IPS-18a (cell line): ENCODE data around the gene HS6ST1.

Experiments
- H3K27ac ChIP-seq: one replicate; pipeline ENCODE4 v1.5.1; 2013; ENCODE audit warnings: low read length
- H3K27me3 ChIP-seq: one replicate; pipeline ENCODE4 v1.6.1; 2013; ENCODE audit warnings: mild to moderate bottlenecking, low read length; ENCODE audit not compliant: control insufficient read depth, insufficient read depth
- H3K36me3 ChIP-seq: one replicate; pipeline ENCODE4 v1.6.1; 2013; ENCODE audit warnings: low read depth, low read length; ENCODE audit not compliant: control insufficient read depth
- H3K4me1 ChIP-seq: one replicate; pipeline ENCODE4 v1.6.1; 2013; ENCODE audit warnings: low read depth, low read length; ENCODE audit not compliant: control insufficient read depth
- H3K4me3 ChIP-seq: one replicate; pipeline ENCODE4 v1.5.1; 2013; ENCODE audit warnings: low read length
- H3K9ac ChIP-seq: one replicate; pipeline ENCODE4 v1.6.1; 2013; ENCODE audit warnings: mild to moderate bottlenecking, low read length, moderate library complexity
- H3K9me3 ChIP-seq: one replicate; pipeline ENCODE4 v1.6.1; 2013; ENCODE audit warnings: low read depth, low read length; ENCODE audit not compliant: control insufficient read depth

Gene HS6ST1

DNA sequence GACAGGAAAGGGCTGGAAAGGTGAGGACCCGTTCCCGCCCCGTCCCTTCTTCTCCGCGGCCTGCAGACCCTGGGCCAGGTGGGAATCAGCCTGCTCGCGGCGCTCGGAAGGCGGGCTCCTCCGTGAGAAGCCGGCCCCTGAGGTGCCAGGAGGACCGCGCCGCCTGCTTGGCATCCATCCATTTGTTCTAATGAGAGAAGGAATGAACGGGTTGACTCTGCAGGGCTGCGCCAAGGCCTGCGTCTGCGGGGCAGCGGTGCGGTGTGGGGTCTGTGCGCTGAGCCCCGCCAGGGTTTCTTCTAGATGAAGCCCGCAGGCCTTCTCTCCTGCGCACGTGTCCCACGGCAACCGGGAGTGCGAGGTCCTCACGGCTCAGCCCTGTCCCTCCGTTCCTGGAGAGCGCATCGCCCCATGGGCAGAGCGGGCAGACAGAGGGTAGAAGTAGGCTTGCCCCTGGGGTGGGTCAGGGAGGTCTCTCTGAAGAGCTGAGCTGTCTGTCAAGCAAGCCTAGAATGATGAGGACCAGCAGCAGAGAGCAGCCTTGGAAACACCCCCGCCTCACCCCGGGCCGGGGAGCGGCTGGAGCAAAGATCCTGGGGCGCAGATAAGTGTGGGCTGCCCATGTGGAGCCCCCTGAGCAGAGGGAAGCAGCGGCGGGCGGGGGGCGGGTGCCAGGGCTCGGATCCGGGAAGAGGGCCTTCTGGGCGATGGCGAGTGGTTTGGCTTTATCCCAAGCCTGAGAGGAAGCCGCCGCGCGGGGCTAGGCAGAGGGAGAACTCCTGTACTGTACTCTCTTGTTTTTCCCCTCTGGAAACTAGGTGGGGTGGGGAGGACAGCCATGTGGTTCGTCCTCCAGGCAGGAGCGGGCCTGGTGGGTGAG is 27.9 kb upstream of the HS6ST1 start:
- H3K36me3 ChIP-seq = no peaks in the 10 kb centered on the region
- no peaks in the 10 kb centered on the region for H3K27me3 ChIP-seq
- H3K9ac ChIP-seq = no peak overlapping the region
- no peak overlapping the region for H3K27ac ChIP-seq
- no peak overlapping the region for H3K4me3 ChIP-seq
- peaks cover 5% of the 10 kb centered on the region for H3K9me3 ChIP-seq
- no peaks in the 10 kb centered on the region for H3K4me1 ChIP-seq

DNA sequence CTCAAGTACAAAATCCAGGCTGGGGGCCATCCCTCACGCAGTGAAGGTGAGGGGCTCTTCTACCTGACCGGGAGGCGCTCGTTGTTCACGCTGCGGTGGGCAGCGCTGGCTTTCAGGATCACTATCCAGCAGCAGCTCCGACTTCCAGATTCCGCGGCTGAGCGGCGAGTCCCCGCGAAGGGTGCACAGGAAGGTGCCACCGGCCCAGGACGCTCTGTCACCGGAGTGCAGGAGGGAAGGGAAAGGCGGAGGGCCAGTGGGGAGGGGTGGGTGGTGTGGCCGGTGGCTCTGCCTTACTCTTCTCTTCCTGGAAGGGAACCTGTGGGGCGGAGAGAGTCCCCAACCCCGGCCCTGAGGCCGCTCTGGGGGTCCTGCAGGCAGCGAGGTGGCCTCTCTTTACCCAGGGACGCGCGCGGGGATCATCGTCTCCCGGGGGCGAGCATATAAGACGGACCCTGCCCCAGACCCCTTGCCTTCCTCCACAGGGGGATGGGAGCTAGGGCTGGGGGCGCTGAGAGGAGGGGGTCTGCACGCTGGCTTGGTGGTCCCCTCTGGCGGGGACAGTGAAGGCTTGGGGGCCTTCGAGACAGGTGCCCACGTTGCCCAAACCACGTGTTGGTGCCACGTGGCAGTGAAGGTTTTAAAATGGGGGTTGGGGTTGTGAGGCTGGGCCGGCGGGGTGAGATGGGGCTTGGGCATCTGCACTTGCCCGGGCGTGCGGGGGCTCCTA is 26.9 kb upstream of the HS6ST1 start:
- H3K4me3 ChIP-seq = no peak overlapping the region
- peaks cover 1% of the 10 kb centered on the region for H3K9me3 ChIP-seq
- H3K9ac ChIP-seq = no peak overlapping the region
- H3K27me3 ChIP-seq = no peaks in the 10 kb centered on the region
- H3K27ac ChIP-seq = no peak overlapping the region
- no peaks in the 10 kb centered on the region for H3K4me1 ChIP-seq
- no peaks in the 10 kb centered on the region for H3K36me3 ChIP-seq

DNA sequence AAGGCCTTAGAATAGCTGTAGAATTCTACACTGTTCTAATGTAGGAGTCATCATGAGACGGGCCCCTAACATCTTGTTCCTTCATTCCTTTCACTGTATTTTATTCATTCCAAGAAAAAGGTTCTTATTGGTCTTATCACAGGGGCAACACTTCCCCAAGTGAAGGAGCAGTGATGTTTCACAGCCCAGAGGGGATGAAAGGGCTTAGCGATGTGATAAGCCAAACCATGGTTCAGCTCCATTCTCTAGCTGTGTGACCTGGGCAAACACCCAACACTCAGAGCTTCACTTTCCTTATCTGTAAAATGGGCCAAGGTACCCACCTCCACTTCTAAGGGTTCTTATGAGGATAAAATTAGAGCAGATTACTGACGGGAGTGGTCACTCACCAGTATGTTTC is 25.4 kb upstream of the HS6ST1 start:
- H3K27me3 ChIP-seq = no peaks in the 10 kb centered on the region
- no peaks in the 10 kb centered on the region for H3K4me1 ChIP-seq
- no peak overlapping the region for H3K9ac ChIP-seq
- H3K9me3 ChIP-seq = no peaks in the 10 kb centered on the region
- H3K4me3 ChIP-seq = no peak overlapping the region
- H3K36me3 ChIP-seq = no peaks in the 10 kb centered on the region
- no peak overlapping the region for H3K27ac ChIP-seq

DNA sequence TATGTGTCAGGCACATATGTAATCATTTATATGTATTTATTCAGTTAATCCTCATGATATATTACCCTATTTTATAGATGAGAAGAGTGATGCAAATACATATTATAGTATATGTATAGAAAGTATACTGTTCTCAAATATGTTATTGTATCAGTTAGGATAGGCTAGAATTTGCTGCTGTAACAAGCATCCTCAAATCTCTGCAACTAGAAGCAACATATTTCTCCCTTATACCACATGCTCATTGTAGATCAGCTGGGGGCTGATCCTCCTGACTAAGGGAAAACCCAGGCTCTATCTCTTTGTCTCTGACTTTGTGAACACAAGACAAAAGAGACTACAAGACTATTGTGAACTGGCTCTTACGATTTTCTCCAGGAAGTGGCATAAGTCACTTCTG is 24.8 kb upstream of the HS6ST1 start:
- Histone ChIP-seq H3K4me3 (no peak overlapping the region), H3K36me3 (no peaks in the 10 kb centered on the region), H3K27me3 (no peaks in the 10 kb centered on the region), H3K9me3 (peaks cover 3% of the 10 kb centered on the region), H3K27ac (no peak overlapping the region), H3K4me1 (no peaks in the 10 kb centered on the region), H3K9ac (no peak overlapping the region)

DNA sequence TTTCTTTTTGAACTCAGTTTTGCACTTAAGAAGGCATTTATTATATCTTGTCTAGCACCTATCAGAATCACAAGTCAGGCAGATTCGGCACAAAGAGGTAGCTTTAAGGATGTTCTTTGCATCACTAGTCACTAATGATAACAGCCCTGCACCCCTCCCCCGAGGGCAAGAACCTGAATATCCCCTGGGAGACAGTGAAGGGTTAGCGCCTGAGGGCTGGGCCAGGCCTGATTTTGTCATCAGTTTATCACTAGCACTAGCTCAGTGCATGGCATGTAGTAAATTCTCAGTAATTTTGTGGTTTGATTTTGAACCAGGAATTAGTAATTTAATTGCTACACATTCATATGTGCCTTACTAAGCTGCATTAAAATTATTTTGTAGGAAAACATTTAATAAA is 23.9 kb upstream of the HS6ST1 start:
- Histone ChIP-seq H3K9ac (no peak overlapping the region), H3K27me3 (no peaks in the 10 kb centered on the region), H3K4me3 (no peak overlapping the region), H3K36me3 (no peaks in the 10 kb centered on the region), H3K4me1 (no peaks in the 10 kb centered on the region), H3K27ac (no peak overlapping the region), H3K9me3 (peaks cover 5% of the 10 kb centered on the region)

DNA sequence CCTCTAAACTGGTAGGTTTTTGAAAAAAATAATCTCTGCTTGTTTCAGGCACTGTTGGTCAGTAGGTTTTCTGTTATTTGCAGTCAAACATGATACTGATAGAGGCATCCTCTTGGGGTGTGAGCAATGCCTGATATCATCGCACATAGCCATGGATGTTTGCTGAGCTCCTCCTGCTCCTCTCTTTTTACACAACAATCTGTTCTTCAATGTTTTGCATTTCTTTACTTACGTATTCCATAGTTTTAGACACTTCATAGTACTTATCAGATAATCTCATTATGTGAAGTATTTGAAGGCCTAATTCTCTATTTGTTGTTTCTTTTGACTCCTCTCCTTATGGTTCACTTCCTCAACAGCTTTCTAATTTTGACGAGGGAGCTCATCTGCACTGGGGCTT is 23.0 kb upstream of the HS6ST1 start:
- no peaks in the 10 kb centered on the region for H3K36me3 ChIP-seq
- H3K27ac ChIP-seq = no peak overlapping the region
- no peaks in the 10 kb centered on the region for H3K4me1 ChIP-seq
- no peaks in the 10 kb centered on the region for H3K27me3 ChIP-seq
- peaks cover 10% of the 10 kb centered on the region for H3K9me3 ChIP-seq
- no peak overlapping the region for H3K9ac ChIP-seq
- no peak overlapping the region for H3K4me3 ChIP-seq

DNA sequence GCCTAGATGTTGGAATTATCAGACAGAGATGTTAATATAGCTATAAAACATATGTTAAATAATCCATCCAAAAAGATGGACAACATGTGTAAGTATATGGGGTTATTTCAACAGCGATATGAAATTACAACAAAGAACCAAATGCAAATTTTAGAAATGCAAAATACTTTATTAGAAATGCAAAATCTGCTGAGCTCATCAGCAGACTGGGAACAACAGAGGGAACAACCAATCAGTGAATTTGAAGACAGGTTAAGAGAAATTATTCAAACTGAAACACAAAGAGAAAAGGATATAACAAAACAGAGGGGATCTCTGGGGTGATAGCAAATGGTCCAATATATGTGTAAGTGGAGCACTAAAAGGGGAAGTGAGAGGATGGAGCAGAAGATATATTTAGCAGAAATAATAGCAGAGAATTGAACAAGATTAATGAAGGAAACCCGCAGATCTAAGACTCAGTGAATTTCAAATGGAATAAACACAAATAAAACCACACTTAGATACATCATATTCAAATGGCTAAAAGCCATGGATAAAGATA is 13.5 kb upstream of the HS6ST1 start:
- H3K27me3 ChIP-seq = no peaks in the 10 kb centered on the region
- no peak overlapping the region for H3K27ac ChIP-seq
- no peak overlapping the region for H3K9ac ChIP-seq
- no peaks in the 10 kb centered on the region for H3K36me3 ChIP-seq
- no peak overlapping the region for H3K4me3 ChIP-seq
- peaks cover 14% of the 10 kb centered on the region for H3K9me3 ChIP-seq
- H3K4me1 ChIP-seq = no peaks in the 10 kb centered on the region

DNA sequence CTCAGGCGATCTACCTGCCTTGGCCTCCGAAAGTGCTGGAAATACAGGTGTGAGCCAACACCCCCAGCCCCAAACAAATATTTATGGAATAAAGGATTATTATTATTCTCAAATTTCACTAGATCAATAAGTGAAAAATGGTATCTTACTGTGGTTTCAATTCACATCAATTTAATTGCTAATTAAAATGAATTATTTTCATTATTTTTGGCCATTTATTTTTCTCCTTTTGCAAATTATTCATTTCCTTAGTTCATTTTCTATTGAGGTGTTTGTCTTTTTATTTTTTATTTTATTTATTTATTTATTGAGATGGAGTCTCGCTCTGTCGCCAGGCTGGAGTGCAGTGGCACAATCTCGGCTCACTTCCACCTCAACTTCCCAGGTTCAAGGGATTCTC is 11.9 kb upstream of the HS6ST1 start:
- no peaks in the 10 kb centered on the region for H3K4me1 ChIP-seq
- no peaks in the 10 kb centered on the region for H3K27me3 ChIP-seq
- H3K27ac ChIP-seq = no peak overlapping the region
- no peak overlapping the region for H3K9ac ChIP-seq
- peaks cover 13% of the 10 kb centered on the region for H3K9me3 ChIP-seq
- no peaks in the 10 kb centered on the region for H3K36me3 ChIP-seq
- H3K4me3 ChIP-seq = no peak overlapping the region

DNA sequence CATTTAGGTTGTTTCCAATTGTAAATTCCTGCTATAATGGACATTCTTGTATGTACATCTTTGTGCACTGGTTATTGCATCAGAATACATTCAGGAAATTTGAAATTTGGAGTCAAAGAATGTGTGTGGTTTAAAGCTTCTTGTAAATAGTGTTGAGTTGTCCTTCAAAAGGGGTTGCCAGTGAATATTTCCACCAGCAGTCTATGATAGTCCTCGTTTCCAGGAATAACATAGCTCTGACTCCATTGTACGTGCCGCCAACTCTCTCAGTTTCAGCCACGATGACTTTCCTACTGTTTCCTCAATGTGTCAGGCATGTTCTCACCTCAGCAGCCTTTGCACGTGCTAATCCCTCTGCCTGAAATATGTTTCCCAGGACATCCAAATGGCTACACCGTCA is 10.9 kb upstream of the HS6ST1 start:
- peaks cover 13% of the 10 kb centered on the region for H3K9me3 ChIP-seq
- H3K9ac ChIP-seq = no peak overlapping the region
- no peaks in the 10 kb centered on the region for H3K27me3 ChIP-seq
- no peaks in the 10 kb centered on the region for H3K36me3 ChIP-seq
- no peak overlapping the region for H3K4me3 ChIP-seq
- H3K4me1 ChIP-seq = no peaks in the 10 kb centered on the region
- no peak overlapping the region for H3K27ac ChIP-seq

DNA sequence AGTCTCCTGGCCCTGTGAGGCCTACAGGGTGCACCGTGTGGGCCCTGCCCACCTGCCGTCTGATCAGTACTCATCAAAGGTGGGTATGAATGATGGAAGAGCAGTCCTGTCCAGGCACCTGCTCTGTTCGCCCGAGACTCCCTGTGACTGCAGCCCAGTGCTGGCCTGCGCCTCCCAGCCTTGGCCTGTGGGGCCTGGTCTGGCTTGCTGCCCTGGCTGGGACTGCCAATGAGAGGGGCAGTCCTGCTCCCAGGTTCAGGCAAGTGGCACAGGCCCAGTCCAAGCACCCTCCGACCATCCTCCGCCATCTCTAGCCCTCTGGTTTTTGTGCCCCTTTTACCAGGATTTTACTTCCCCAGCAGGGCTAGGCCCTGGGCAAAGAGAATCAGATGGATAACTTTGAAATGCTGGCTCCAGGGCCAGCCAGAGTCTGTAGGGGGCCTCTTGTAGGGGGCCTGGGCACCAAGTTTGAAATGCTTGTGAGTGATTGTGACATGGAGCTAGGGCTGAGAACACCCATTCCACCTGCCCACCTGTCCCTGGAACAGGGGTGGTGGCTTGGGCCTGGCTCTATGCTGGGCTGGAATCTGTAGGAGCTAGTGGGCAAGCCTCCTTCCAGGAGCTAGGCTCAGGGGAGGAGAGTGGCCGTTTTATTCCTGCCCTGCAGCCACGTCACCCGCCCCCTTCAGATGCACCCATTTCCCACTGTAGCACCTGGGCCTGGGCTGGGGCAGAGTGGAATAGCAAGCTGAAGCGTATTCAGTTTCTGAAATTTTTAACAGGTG is 8.7 kb upstream of the HS6ST1 start:
- no peaks in the 10 kb centered on the region for H3K36me3 ChIP-seq
- H3K27me3 ChIP-seq = no peaks in the 10 kb centered on the region
- peaks cover 12% of the 10 kb centered on the region for H3K9me3 ChIP-seq
- H3K4me1 ChIP-seq = peaks cover 4% of the 10 kb centered on the region
- H3K27ac ChIP-seq = no peak overlapping the region
- H3K9ac ChIP-seq = no peak overlapping the region
- no peak overlapping the region for H3K4me3 ChIP-seq

DNA sequence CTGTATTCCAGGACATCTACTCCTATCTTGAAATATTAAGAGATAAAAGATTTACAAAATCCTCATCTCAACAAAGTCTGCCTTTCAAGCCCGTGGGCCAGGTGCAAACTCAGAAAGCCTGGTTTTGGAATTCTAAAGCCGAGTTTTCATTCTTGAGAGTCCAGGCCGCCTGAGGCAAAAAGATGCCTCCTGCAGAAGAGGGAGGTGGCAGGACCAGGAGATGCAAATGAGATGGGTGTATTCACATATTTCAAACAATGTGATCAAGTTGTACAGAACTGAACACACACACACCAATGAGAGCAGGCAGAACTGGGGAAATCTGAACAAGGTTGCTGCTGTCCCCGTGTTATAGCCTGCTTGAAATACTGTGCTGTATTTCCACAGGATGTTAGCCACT is 7.7 kb upstream of the HS6ST1 start:
- H3K27ac ChIP-seq = no peak overlapping the region
- peaks cover 7% of the 10 kb centered on the region for H3K4me1 ChIP-seq
- peaks cover 3% of the 10 kb centered on the region for H3K27me3 ChIP-seq
- peaks cover 4% of the 10 kb centered on the region for H3K9me3 ChIP-seq
- no peaks in the 10 kb centered on the region for H3K36me3 ChIP-seq
- H3K4me3 ChIP-seq = no peak overlapping the region
- H3K9ac ChIP-seq = no peak overlapping the region
